Suprapubic skin (tissue), 4 donors: ENCODE results near the gene CLDND2. TPM values are rescaled to one million over a fixed set of nuclear protein-coding genes. Genes with fewer than 3 reads are reported as not detected.

ENCODE experiments used
- DNase-seq, 2 donors: peaks; one replicate each; pipeline ENCODE4 v3.0.0-alpha.2; 2019; ENCODE audit warnings: low spot score in 2 of 2
- H3K27ac ChIP-seq: fragments of 200-600 bp; sonication (generic); one replicate; pipeline ENCODE4 v1.5.1; 2019
- H3K27me3 ChIP-seq: fragments of 200-600 bp; sonication (generic); one replicate; pipeline ENCODE4 v1.5.1; 2019
- H3K36me3 ChIP-seq: fragments of 200-600 bp; sonication (generic); one replicate; pipeline ENCODE4 v1.5.1; 2019
- H3K4me1 ChIP-seq: fragments of 200-600 bp; sonication (generic); one replicate; pipeline ENCODE4 v1.5.1; 2019
- H3K4me3 ChIP-seq: fragments of 200-600 bp; sonication (generic); one replicate; pipeline ENCODE4 v1.5.1; 2019; ENCODE audit warnings: mild to moderate bottlenecking
- H3K9me3 ChIP-seq: fragments of 200-600 bp; sonication (generic); one replicate; pipeline ENCODE4 v1.5.1; 2019
- CTCF ChIP-seq, 2 donors: fragments of 200-600 bp in 1 of 2; fragments of 450-650 bp in 1 of 2; sonication (generic) in 1 of 2; IDR thresholded peaks; one replicate each; pipeline ENCODE4 v1.5.1; 2016 to 2019; ENCODE audit warnings: antibody characterized with exemption in 2 of 2, mild to moderate bottlenecking in 1 of 2, moderate library complexity in 1 of 2
- EP300 ChIP-seq: sonication (generic); formaldehyde crosslinking; IDR thresholded peaks from one replicate; pipeline ENCODE4 v1.6.1; 2017; ENCODE audit warnings: antibody characterized with exemption
- POLR2A ChIP-seq, 2 donors: fragments of 450-650 bp; IDR thresholded peaks; one replicate each; pipeline ENCODE4 v1.6.1; 2017; ENCODE audit warnings: antibody characterized with exemption in 2 of 2, mild to moderate bottlenecking in 2 of 2, moderate library complexity in 2 of 2
- POLR2AphosphoS5 ChIP-seq, 3 donors: sonication (generic); formaldehyde crosslinking; IDR thresholded peaks; one replicate each; pipeline ENCODE4 v1.6.1; 2017; ENCODE audit warnings: antibody characterized with exemption in 3 of 3
- WGBS: methylation state at CpG from one replicate; pipeline ENCODE4 v1.1.5; 2018; 5-methylcytosine and 5-hydroxymethylcytosine counted together
- total RNA-seq, 4 donors: library from RNA; depleted of rRNA; stranded (reverse); fragments of >200 nt; gene quantifications; one replicate each; pipeline ENCODE4 v1.1.0, GENCODE V29; 2016

The CLDND2 gene
- total RNA-seq, 4 donors from 2014 or later: not detected

GRCh38 chr19:51338563-51339312 lies 30.1 kb downstream of the CLDND2 start:
- TF ChIP-seq POLR2AphosphoS5 (IDR thresholded peaks at IDR 0.05) (no peak), POLR2A (IDR thresholded peaks at IDR 0.05) (no peak), EP300 (no peak), CTCF (IDR thresholded peaks at IDR 0.05) (peak; percentile 75 to 89)
- Histone ChIP-seq H3K4me1 (peaks cover 19% of the 10 kb centered on the region), H3K27me3 (no peaks in the 10 kb centered on the region), H3K9me3 (no peaks in the 10 kb centered on the region), H3K36me3 (no peaks in the 10 kb centered on the region), H3K27ac (peak overlapping the region; percentile 35), H3K4me3 (peak overlapping the region; percentile 69)
- 7% methylated on average over 30 of the region's 43 CpGs for WGBS
- peak; percentile 91 for DNase-seq

- H3K27me3 ChIP-seq: no peaks in the 10 kb centered on the region
- no peaks in the 10 kb centered on the region for H3K9me3 ChIP-seq
- 81% methylated on average over 15 of the region's 19 CpGs for WGBS
- H3K4me3 ChIP-seq: no peak overlapping the region
- H3K27ac ChIP-seq: no peak overlapping the region
- no peak for DNase-seq
- H3K36me3 ChIP-seq: no peaks in the 10 kb centered on the region
- H3K4me1 ChIP-seq: peaks cover 19% of the 10 kb centered on the region
- TF ChIP-seq CTCF (IDR thresholded peaks at IDR 0.05) (no peak), POLR2AphosphoS5 (IDR thresholded peaks at IDR 0.05) (no peak), EP300 (no peak), POLR2A (IDR thresholded peaks at IDR 0.05) (no peak)
Measured at GRCh38 chr19:51337861-51338562, 30.8 kb downstream of the CLDND2 start.

GRCh38 chr19:51337141-51337860 lies 31.5 kb downstream of the CLDND2 start:
- Histone ChIP-seq H3K4me3 (no peak overlapping the region), H3K27me3 (no peaks in the 10 kb centered on the region), H3K4me1 (peaks cover 19% of the 10 kb centered on the region), H3K36me3 (no peaks in the 10 kb centered on the region), H3K27ac (no peak overlapping the region), H3K9me3 (no peaks in the 10 kb centered on the region)
- TF ChIP-seq CTCF (IDR thresholded peaks at IDR 0.05) (no peak), EP300 (no peak), POLR2AphosphoS5 (IDR thresholded peaks at IDR 0.05) (no peak), POLR2A (IDR thresholded peaks at IDR 0.05) (no peak)
- WGBS: 96% methylated on average over 6 of the region's 13 CpGs
- DNase-seq: no peak

GRCh38 chr19:51333836-51334460 lies 34.9 kb downstream of the CLDND2 start:
- H3K27ac ChIP-seq: no peak overlapping the region
- WGBS: 88% methylated on average over 13 of the region's 13 CpGs
- peaks cover 13% of the 10 kb centered on the region for H3K27me3 ChIP-seq

More at GRCh38 chr19:51333836-51334460, 34.9 kb downstream of the CLDND2 start:
- H3K9me3 ChIP-seq: no peaks in the 10 kb centered on the region
- TF ChIP-seq POLR2A (IDR thresholded peaks at IDR 0.05) (no peak), POLR2AphosphoS5 (IDR thresholded peaks at IDR 0.05) (no peak), EP300 (no peak), CTCF (IDR thresholded peaks at IDR 0.05) (no peak)
- no peak for DNase-seq
- H3K36me3 ChIP-seq: no peaks in the 10 kb centered on the region
- no peak overlapping the region for H3K4me3 ChIP-seq
- peaks cover 7% of the 10 kb centered on the region for H3K4me1 ChIP-seq
